NCI-H2107 treated with DMSO at 0.1 percent for 48 hours (cell line): ENCODE measurements around the gene FAR1.
A peak's percentile ranks its signal among the peaks of the same experiment; 100 is the strongest.
"Not testable (repeated sequence)": the region's sequence is repeated elsewhere in the genome, so short reads cannot be mapped to it uniquely, and the experiment has no call there.

ENCODE experiments used
- DNase-seq: peaks from one replicate; lab custom pipeline; 2025; ENCODE audit not compliant: unreplicated experiment; lab: John Stamatoyannopoulos, UW

FAR1 gene

GRCh38 chr11:13668102-13668956, at the start of gene FAR1:
FAR1 (plus strand) TSS chr11:13668668; CDS start chr11:13694766, 26,098 bp downstream.
- DNase-seq: peak; percentile 94

- DNase-seq: no peak
These were observed 48.4 kb upstream of the FAR1 start for GRCh38 chr11:13620063-13620462.

- DNase-seq: not testable (repeated sequence)
These were observed 41.6 kb upstream of the FAR1 start for GRCh38 chr11:13626818-13627217.

GRCh38 chr11:13628634-13629033, 39.8 kb upstream of the FAR1 start:
- not testable (repeated sequence) for DNase-seq

- no peak for DNase-seq
These were observed 38.7 kb upstream of the FAR1 start for GRCh38 chr11:13629779-13630178.

GRCh38 chr11:13635290-13635689, 33.2 kb upstream of the FAR1 start:
- no peak for DNase-seq

- DNase-seq: no peak
These were observed 32.7 kb upstream of the FAR1 start for GRCh38 chr11:13635804-13636203.

GRCh38 chr11:13637125-13638069, 31.1 kb upstream of the FAR1 start:
- no peak for DNase-seq

GRCh38 chr11:13638422-13638821, 30.0 kb upstream of the FAR1 start:
- no peak for DNase-seq

GRCh38 chr11:13644997-13645687, 23.3 kb upstream of the FAR1 start:
- no peak for DNase-seq

- DNase-seq: no peak
These were observed 21.1 kb upstream of the FAR1 start for GRCh38 chr11:13647391-13647790.

- DNase-seq: no peak
These were observed 18.8 kb upstream of the FAR1 start for GRCh38 chr11:13649619-13650018.

GRCh38 chr11:13651515-13651914, 17.0 kb upstream of the FAR1 start:
- not testable (repeated sequence) for DNase-seq

- DNase-seq: no peak
These were observed 7.3 kb upstream of the FAR1 start for GRCh38 chr11:13661074-13661623.

- no peak for DNase-seq
These were observed 4.8 kb upstream of the FAR1 start for GRCh38 chr11:13663631-13664071.

- no peak for DNase-seq
These were observed 4.1 kb upstream of the FAR1 start for GRCh38 chr11:13664351-13664750.

- DNase-seq: no peak
These were observed 1.8 kb upstream of the FAR1 start for GRCh38 chr11:13666708-13667107.

GRCh38 chr11:13667245-13667644, 1.2 kb upstream of the FAR1 start:
- peak; percentile 6 for DNase-seq

GRCh38 chr11:13667795-13668101, 720 bp upstream of the FAR1 start:
- DNase-seq: no peak

GRCh38 chr11:13668957-13669521, 571 bp downstream of the FAR1 start:
- no peak for DNase-seq
